ENCODE results near the gene PPP1R7.

Gene PPP1R7

DNA sequence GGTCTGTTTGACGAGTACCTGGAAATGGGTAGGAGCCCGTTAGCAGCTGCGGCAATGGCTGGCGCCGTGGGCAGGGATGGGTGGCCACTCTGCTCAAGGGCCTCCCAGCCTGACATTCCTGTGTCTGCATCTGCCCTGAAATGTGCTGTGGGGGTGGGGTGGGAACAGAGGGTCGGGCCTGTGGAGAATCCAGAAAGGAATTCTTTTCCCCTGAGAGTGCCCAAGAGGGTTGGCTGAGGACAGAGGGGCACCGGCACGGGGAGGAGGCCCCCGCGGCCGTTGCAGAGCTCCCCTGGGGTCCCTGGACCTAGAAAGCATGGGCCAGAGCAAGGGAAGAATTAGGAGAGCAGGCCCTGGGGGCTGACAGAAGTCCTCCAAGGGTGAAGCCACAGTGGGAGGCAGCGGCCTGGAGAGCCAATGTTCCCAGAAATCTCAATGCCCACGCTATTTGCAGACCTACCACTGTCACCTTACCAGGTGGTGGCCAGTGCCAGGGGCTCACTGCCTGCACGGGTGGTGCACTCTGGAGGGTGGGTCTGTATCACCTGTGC lies 66.0 kb downstream of the PPP1R7 start:
- no peak overlapping the region for H3K4me3 ChIP-seq (IDR thresholded peaks at IDR 0.05; ENCODE audit: insufficient read depth, low read depth, low read length)
- peaks cover 20% of the 10 kb centered on the region; the same call in 1 of the 2 replicates for H3K27me3 ChIP-seq (ENCODE audit: insufficient read depth, low read depth)
- H3K79me2 ChIP-seq (ENCODE audit: insufficient read depth, low read depth) = no peaks in the 10 kb centered on the region
- no peak overlapping the region for H3K27ac ChIP-seq
- no peaks in the 10 kb centered on the region for H4K20me1 ChIP-seq (ENCODE audit: insufficient read depth)
- H2AFZ ChIP-seq (ENCODE audit: low read depth) = no peak overlapping the region
- no peaks in the 10 kb centered on the region for H3K4me1 ChIP-seq (ENCODE audit: low read depth, poor library complexity, severe bottlenecking)
- no peak overlapping the region for H3K9ac ChIP-seq
- H3K36me3 ChIP-seq (ENCODE audit: insufficient read depth) = no peaks in the 10 kb centered on the region
- no peak overlapping the region for H3K4me2 ChIP-seq
- TF ChIP-seq, protein P1, sequence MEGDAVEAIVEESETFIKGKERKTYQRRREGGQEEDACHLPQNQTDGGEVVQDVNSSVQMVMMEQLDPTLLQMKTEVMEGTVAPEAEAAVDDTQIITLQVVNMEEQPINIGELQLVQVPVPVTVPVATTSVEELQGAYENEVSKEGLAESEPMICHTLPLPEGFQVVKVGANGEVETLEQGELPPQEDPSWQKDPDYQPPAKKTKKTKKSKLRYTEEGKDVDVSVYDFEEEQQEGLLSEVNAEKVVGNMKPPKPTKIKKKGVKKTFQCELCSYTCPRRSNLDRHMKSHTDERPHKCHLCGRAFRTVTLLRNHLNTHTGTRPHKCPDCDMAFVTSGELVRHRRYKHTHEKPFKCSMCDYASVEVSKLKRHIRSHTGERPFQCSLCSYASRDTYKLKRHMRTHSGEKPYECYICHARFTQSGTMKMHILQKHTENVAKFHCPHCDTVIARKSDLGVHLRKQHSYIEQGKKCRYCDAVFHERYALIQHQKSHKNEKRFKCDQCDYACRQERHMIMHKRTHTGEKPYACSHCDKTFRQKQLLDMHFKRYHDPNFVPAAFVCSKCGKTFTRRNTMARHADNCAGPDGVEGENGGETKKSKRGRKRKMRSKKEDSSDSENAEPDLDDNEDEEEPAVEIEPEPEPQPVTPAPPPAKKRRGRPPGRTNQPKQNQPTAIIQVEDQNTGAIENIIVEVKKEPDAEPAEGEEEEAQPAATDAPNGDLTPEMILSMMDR (conservative IDR thresholded peaks at IDR 0.05; ENCODE audit: low read depth, low read length) = no peak

DNA sequence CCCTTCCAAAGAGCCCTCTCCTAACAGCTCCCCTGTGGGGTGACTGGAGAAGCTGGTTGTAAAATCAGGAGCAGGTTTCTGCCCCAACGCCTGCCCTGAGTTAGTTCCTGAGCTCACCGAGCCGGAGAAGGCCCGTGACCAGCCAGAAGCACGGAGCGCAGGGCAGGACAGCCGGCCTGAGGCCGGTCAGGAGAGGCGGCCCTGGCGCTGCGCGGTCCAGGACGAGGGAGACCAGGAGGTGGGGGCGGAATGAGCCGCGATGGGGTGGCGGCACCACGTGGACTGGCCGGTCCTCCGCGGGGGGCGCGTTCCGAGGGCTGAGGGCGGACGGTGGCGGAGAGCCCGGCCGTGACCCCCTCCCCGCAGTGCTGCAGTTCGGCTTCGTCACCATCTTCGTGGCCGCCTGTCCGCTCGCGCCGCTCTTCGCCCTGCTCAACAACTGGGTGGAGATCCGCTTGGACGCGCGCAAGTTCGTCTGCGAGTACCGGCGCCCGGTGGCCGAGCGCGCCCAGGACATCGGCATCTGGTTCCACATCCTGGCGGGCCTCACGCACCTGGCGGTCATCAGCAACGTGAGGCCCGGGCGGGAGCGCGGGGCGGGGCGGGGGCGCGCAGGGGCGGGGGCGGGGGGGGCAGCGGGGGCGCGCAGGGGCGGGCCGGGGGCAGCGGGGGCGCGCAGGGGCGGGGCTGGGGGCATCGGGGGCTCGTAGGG lies 67.2 kb downstream of the PPP1R7 start:
- Histone ChIP-seq H3K27me3 (ENCODE audit: insufficient read depth, low read depth) (peaks cover 14% of the 10 kb centered on the region; the same call in 1 of the 2 replicates), H3K9ac (no peak overlapping the region), H3K4me2 (no peak overlapping the region), H3K36me3 (ENCODE audit: insufficient read depth) (no peaks in the 10 kb centered on the region), H4K20me1 (ENCODE audit: insufficient read depth) (no peaks in the 10 kb centered on the region), H3K79me2 (ENCODE audit: insufficient read depth, low read depth) (no peaks in the 10 kb centered on the region), H3K4me3 (IDR thresholded peaks at IDR 0.05; ENCODE audit: insufficient read depth, low read depth, low read length) (no peak overlapping the region), H3K27ac (no peak overlapping the region), H2AFZ (ENCODE audit: low read depth) (no peak overlapping the region), H3K4me1 (ENCODE audit: low read depth, poor library complexity, severe bottlenecking) (no peaks in the 10 kb centered on the region)
- TF ChIP-seq, protein P1 (conservative IDR thresholded peaks at IDR 0.05; ENCODE audit: low read depth, low read length) = no peak

- Histone ChIP-seq H2AFZ (ENCODE audit: low read depth) (no peak overlapping the region; the same call in 1 of the 2 replicates), H3K27ac (no peak overlapping the region), H3K4me2 (peak overlapping the region; percentile 15), H3K27me3 (ENCODE audit: insufficient read depth, low read depth) (peaks cover 11% of the 10 kb centered on the region; the same call in 1 of the 2 replicates), H3K4me3 (IDR thresholded peaks at IDR 0.05; ENCODE audit: insufficient read depth, low read depth, low read length) (no peak overlapping the region), H3K79me2 (ENCODE audit: insufficient read depth, low read depth) (no peaks in the 10 kb centered on the region), H3K9ac (no peak overlapping the region), H3K36me3 (ENCODE audit: insufficient read depth) (no peaks in the 10 kb centered on the region), H4K20me1 (ENCODE audit: insufficient read depth) (no peaks in the 10 kb centered on the region), H3K4me1 (ENCODE audit: low read depth, poor library complexity, severe bottlenecking) (no peaks in the 10 kb centered on the region)
- TF ChIP-seq, protein P1 (conservative IDR thresholded peaks at IDR 0.05; ENCODE audit: low read depth, low read length) = 0 out of 2 replicates have a peak, but pooled peaks have one; percentile 37
These were observed 68.1 kb downstream of the PPP1R7 start for GRCh38 chr2:241218131-241219029.

GRCh38 chr2:241219030-241219382 lies 68.7 kb downstream of the PPP1R7 start:
- Histone ChIP-seq H3K4me1 (ENCODE audit: low read depth, poor library complexity, severe bottlenecking) (no peaks in the 10 kb centered on the region), H4K20me1 (ENCODE audit: insufficient read depth) (no peaks in the 10 kb centered on the region), H2AFZ (ENCODE audit: low read depth) (no peak overlapping the region; the same call in 1 of the 2 replicates), H3K4me2 (peak overlapping the region; percentile 15), H3K27me3 (ENCODE audit: insufficient read depth, low read depth) (peaks cover 11% of the 10 kb centered on the region; the same call in 1 of the 2 replicates), H3K79me2 (ENCODE audit: insufficient read depth, low read depth) (no peaks in the 10 kb centered on the region), H3K36me3 (ENCODE audit: insufficient read depth) (no peaks in the 10 kb centered on the region), H3K27ac (no peak overlapping the region), H3K4me3 (IDR thresholded peaks at IDR 0.05; ENCODE audit: insufficient read depth, low read depth, low read length) (no peak overlapping the region), H3K9ac (no peak overlapping the region)
- TF ChIP-seq, protein P1 (conservative IDR thresholded peaks at IDR 0.05; ENCODE audit: low read depth, low read length) = no peak
